SK-N-SH treated with all-trans-retinoic acid at 6 μM for 48 hours (cell line): Measurements from ENCODE around the gene TMEM143.

ENCODE experiments used
- ATAC-seq: fragments of 200-7000 bp; cut with Tn5 transposase; 3 replicates; pipeline ENCODE4 v1.9.1; 2020; ENCODE audit warnings: mild to moderate bottlenecking, moderate library complexity
- ARNTL ChIP-seq: fragments of 450-650 bp; formaldehyde crosslinking; IDR thresholded peaks from 2 replicates; pipeline ENCODE4 v1.5.0; 2020; ENCODE audit warnings: low read depth, mild to moderate bottlenecking, moderate library complexity, borderline replicate concordance
- BACH2 ChIP-seq: fragments of 250-450 bp; sonication (Bioruptor Pico); IDR thresholded peaks from 2 replicates; pipeline ENCODE4 v1.9.0; 2021; ENCODE audit warnings: mild to moderate bottlenecking, borderline replicate concordance
- CSDC2 ChIP-seq: fragments of 250-450 bp; sonication (Bioruptor Pico); IDR thresholded peaks from 2 replicates; pipeline ENCODE4 v1.5.0; 2020; ENCODE audit warnings: mild to moderate bottlenecking, moderate library complexity
- ESRRG ChIP-seq: fragments of 250-450 bp; sonication (Bioruptor Pico); IDR thresholded peaks from 2 replicates; pipeline ENCODE4 v1.6.1; 2021; ENCODE audit warnings: mild to moderate bottlenecking
- GLIS3 ChIP-seq: fragments of 250-450 bp; sonication (Bioruptor Pico); IDR thresholded peaks from 2 replicates; pipeline ENCODE4 v1.5.0; 2020; ENCODE audit warnings: mild to moderate bottlenecking, moderate library complexity
- ISL1 ChIP-seq: fragments of 250-450 bp; sonication (Bioruptor Pico); IDR thresholded peaks from 2 replicates; pipeline ENCODE4 v2.1.2; 2022; ENCODE audit warnings: mild to moderate bottlenecking, moderate library complexity
- OSR1 ChIP-seq: fragments of 250-450 bp; sonication (Bioruptor Pico); IDR thresholded peaks from 2 replicates; pipeline ENCODE4 v1.8.0; 2022; ENCODE audit warnings: moderate library complexity, mild to moderate bottlenecking, inconsistent platforms
- PPARA ChIP-seq: fragments of 250-450 bp; sonication (Bioruptor Pico); IDR thresholded peaks from 2 replicates; pipeline ENCODE4 v1.5.0; 2020; ENCODE audit warnings: mild to moderate bottlenecking, borderline replicate concordance
- RARB ChIP-seq: fragments of 250-450 bp; sonication (Bioruptor Pico); IDR thresholded peaks from 2 replicates; pipeline ENCODE4 v1.8.0; 2021; ENCODE audit warnings: mild to moderate bottlenecking, moderate library complexity
- SNAI2 ChIP-seq: fragments of 250-450 bp; sonication (Bioruptor Pico); IDR thresholded peaks from 2 replicates; pipeline ENCODE4 v1.5.0; 2020; ENCODE audit warnings: mild to moderate bottlenecking, moderate library complexity
- TCF4 ChIP-seq: fragments of 250-450 bp; sonication (Bioruptor Pico); IDR thresholded peaks from 2 replicates; pipeline ENCODE4 v1.8.0; 2021; ENCODE audit warnings: mild to moderate bottlenecking, moderate library complexity, borderline replicate concordance
- TOX ChIP-seq: fragments of 250-450 bp; sonication (Bioruptor Pico); IDR thresholded peaks from 2 replicates; pipeline ENCODE4 v1.8.0; 2021; ENCODE audit warnings: mild to moderate bottlenecking, moderate library complexity, borderline replicate concordance
- ZC3H10 ChIP-seq: fragments of 250-450 bp; sonication (Bioruptor Pico); IDR thresholded peaks from 2 replicates; pipeline ENCODE4 v1.5.1; 2021; ENCODE audit warnings: mild to moderate bottlenecking, moderate library complexity
- ZFP3 ChIP-seq: fragments of 250-450 bp; sonication (Bioruptor Pico); IDR thresholded peaks from 2 replicates; pipeline ENCODE4 v1.5.0; 2020; ENCODE audit warnings: mild to moderate bottlenecking, moderate library complexity
- ZFP30 ChIP-seq: fragments of 450-650 bp; formaldehyde crosslinking; IDR thresholded peaks from 2 replicates; pipeline ENCODE4 v1.5.0; 2022; ENCODE audit warnings: mild to moderate bottlenecking, moderate library complexity
- ZNF565 ChIP-seq: fragments of 450-650 bp; formaldehyde crosslinking; conservative IDR thresholded peaks from 2 replicates; pipeline ENCODE4 v1.5.0; 2020; ENCODE audit warnings: low read depth, mild to moderate bottlenecking, moderate library complexity
- ZNF8 ChIP-seq: fragments of 450-650 bp; formaldehyde crosslinking; IDR thresholded peaks from 2 replicates; pipeline ENCODE4 v1.5.0; 2020; ENCODE audit warnings: mild to moderate bottlenecking, moderate library complexity
- TF ChIP-seq, protein P1 (sequence below): fragments of 250-450 bp; sonication (Bioruptor Pico); IDR thresholded peaks from 2 replicates; pipeline ENCODE4 v1.5.1; 2021; ENCODE audit warnings: mild to moderate bottlenecking, moderate library complexity
- TF ChIP-seq, protein P2 (sequence below): fragments of 250-450 bp; sonication (Bioruptor Pico); IDR thresholded peaks from 2 replicates; pipeline ENCODE4 v1.5.0; 2020; ENCODE audit warnings: mild to moderate bottlenecking, moderate library complexity
- TF ChIP-seq, protein P3 (sequence below): fragments of 250-450 bp; sonication (Bioruptor Pico); IDR thresholded peaks from 2 replicates; pipeline ENCODE4 v1.8.0; 2021; ENCODE audit warnings: low read depth, mild to moderate bottlenecking, moderate library complexity, borderline replicate concordance

The TMEM143 gene

GRCh38 chr19:48364598-48365348 lies 1.0 kb upstream of the TMEM143 start:
- TF ChIP-seq PPARA (CRISPR knock-in tag) (no peak), ZC3H10 (CRISPR knock-in tag) (no peak), ISL1 (no peak)
- TF ChIP-seq, protein P1, sequence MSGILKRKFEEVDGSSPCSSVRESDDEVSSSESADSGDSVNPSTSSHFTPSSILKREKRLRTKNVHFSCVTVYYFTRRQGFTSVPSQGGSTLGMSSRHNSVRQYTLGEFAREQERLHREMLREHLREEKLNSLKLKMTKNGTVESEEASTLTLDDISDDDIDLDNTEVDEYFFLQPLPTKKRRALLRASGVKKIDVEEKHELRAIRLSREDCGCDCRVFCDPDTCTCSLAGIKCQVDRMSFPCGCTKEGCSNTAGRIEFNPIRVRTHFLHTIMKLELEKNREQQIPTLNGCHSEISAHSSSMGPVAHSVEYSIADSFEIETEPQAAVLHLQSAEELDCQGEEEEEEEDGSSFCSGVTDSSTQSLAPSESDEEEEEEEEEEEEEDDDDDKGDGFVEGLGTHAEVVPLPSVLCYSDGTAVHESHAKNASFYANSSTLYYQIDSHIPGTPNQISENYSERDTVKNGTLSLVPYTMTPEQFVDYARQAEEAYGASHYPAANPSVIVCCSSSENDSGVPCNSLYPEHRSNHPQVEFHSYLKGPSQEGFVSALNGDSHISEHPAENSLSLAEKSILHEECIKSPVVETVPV (CRISPR knock-in tag) = no peak
- ATAC-seq = no peak

DNA sequence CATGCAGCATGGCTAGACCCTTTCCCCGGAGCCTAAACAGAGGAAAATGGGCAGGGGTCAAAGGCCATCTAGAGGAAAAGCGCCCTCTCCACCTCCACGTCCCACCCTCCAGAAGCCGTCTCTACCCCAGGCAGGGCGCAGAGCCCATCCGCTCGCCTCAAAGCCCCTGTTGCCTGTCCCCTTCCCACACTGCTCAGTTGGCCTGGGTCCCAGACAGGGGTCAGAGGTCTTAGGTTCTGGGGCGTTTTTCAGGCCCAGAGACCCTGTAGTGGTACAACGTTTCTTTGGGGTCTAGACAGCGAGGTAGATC lies 285 bp downstream of the TMEM143 start:
- TF ChIP-seq TOX (no peak), ZFP3 (CRISPR knock-in tag) (no peak), ZNF8 (no peak), TCF4 (no peak), PPARA (CRISPR knock-in tag) (no peak), ARNTL (CRISPR knock-in tag) (no peak), ISL1 (no peak), ZFP30 (no peak), ZNF565 (no peak), OSR1 (CRISPR knock-in tag) (no peak)
- TF ChIP-seq, protein P1 (CRISPR knock-in tag) = no peak
- peak; percentile 5 for ATAC-seq

- TF ChIP-seq ESRRG (CRISPR knock-in tag) = no peak
- TF ChIP-seq, protein P1 (CRISPR knock-in tag) = no peak
- TF ChIP-seq ZFP3 (CRISPR knock-in tag) = no peak
- TF ChIP-seq, protein P2, sequence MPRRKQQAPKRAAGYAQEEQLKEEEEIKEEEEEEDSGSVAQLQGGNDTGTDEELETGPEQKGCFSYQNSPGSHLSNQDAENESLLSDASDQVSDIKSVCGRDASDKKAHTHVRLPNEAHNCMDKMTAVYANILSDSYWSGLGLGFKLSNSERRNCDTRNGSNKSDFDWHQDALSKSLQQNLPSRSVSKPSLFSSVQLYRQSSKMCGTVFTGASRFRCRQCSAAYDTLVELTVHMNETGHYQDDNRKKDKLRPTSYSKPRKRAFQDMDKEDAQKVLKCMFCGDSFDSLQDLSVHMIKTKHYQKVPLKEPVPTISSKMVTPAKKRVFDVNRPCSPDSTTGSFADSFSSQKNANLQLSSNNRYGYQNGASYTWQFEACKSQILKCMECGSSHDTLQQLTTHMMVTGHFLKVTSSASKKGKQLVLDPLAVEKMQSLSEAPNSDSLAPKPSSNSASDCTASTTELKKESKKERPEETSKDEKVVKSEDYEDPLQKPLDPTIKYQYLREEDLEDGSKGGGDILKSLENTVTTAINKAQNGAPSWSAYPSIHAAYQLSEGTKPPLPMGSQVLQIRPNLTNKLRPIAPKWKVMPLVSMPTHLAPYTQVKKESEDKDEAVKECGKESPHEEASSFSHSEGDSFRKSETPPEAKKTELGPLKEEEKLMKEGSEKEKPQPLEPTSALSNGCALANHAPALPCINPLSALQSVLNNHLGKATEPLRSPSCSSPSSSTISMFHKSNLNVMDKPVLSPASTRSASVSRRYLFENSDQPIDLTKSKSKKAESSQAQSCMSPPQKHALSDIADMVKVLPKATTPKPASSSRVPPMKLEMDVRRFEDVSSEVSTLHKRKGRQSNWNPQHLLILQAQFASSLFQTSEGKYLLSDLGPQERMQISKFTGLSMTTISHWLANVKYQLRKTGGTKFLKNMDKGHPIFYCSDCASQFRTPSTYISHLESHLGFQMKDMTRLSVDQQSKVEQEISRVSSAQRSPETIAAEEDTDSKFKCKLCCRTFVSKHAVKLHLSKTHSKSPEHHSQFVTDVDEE (CRISPR knock-in tag) = peak; percentile 53; the same call in 1 of the 2 replicates
- no peak for TF ChIP-seq BACH2
- TF ChIP-seq CSDC2 (CRISPR knock-in tag) = 0 out of 2 replicates have a peak, but pooled peaks have one; percentile 52
- TF ChIP-seq OSR1 (CRISPR knock-in tag) = no peak
- no peak for TF ChIP-seq GLIS3 (CRISPR knock-in tag)
- TF ChIP-seq TCF4 = no peak
- TF ChIP-seq, protein P3, sequence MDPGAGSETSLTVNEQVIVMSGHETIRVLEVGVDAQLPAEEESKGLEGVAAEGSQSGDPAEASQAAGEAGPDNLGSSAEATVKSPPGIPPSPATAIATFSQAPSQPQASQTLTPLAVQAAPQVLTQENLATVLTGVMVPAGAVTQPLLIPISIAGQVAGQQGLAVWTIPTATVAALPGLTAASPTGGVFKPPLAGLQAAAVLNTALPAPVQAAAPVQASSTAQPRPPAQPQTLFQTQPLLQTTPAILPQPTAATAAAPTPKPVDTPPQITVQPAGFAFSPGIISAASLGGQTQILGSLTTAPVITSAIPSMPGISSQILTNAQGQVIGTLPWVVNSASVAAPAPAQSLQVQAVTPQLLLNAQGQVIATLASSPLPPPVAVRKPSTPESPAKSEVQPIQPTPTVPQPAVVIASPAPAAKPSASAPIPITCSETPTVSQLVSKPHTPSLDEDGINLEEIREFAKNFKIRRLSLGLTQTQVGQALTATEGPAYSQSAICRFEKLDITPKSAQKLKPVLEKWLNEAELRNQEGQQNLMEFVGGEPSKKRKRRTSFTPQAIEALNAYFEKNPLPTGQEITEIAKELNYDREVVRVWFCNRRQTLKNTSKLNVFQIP = no peak
- TF ChIP-seq, all 23 proteins: peak for 2
- peak; percentile 97 for ATAC-seq
Measured at GRCh38 chr19:48362716-48363499, 832 bp downstream of the TMEM143 start.

- ATAC-seq = no peak
- TF ChIP-seq, protein P3 = no peak
- TF ChIP-seq CSDC2 (CRISPR knock-in tag) (no peak), BACH2 (no peak), ARNTL (CRISPR knock-in tag) (no peak), ZNF8 (no peak), SNAI2 (CRISPR knock-in tag) (no peak), ISL1 (no peak), ZC3H10 (CRISPR knock-in tag) (no peak), ESRRG (CRISPR knock-in tag) (no peak), RARB (CRISPR knock-in tag) (no peak), GLIS3 (CRISPR knock-in tag) (no peak)
- TF ChIP-seq, protein P1 (CRISPR knock-in tag) = no peak
Measured at GRCh38 chr19:48361912-48362311, 1.8 kb downstream of the TMEM143 start.
